Osteocyte (in vitro differentiated cells): ENCODE results near the gene PTPRN2. TPM values are rescaled to one million over a fixed set of nuclear protein-coding genes. Genes with fewer than 3 reads are reported as not detected.

Source experiments
- DNase-seq: peaks from one replicate; pipeline ENCODE4 v3.0.0; 2021; ENCODE audit warnings: mixed read lengths; ENCODE audit not compliant: unreplicated experiment; ENCODE audit errors: extremely low spot score
- H3K27ac Mint-ChIP-seq: one replicate; pipeline ENCODE4 v1.8.0; 2021; ENCODE audit warnings: mild to moderate bottlenecking, mixed read lengths; ENCODE audit not compliant: unreplicated experiment
- H3K27me3 Mint-ChIP-seq: one replicate; pipeline ENCODE4 v1.8.0; 2021; ENCODE audit warnings: mixed read lengths; ENCODE audit not compliant: unreplicated experiment
- H3K36me3 Mint-ChIP-seq: one replicate; pipeline ENCODE4 v1.8.0; 2021; ENCODE audit warnings: mixed read lengths; ENCODE audit not compliant: unreplicated experiment
- H3K4me1 Mint-ChIP-seq: one replicate; pipeline ENCODE4 v1.8.0; 2021; ENCODE audit warnings: mixed read lengths; ENCODE audit not compliant: unreplicated experiment
- H3K4me3 Mint-ChIP-seq: one replicate; pipeline ENCODE4 v1.8.0; 2021; ENCODE audit warnings: mild to moderate bottlenecking, moderate library complexity, mixed read lengths; ENCODE audit not compliant: unreplicated experiment
- H3K9me3 Mint-ChIP-seq: one replicate; pipeline ENCODE4 v1.8.0; 2021; ENCODE audit warnings: mixed read lengths; ENCODE audit not compliant: unreplicated experiment
- CTCF ChIP-seq: fragments of 200-600 bp; sonication (generic); IDR thresholded peaks from 2 replicates; pipeline ENCODE4 v1.5.0; 2021; ENCODE audit warnings: antibody characterized with exemption, mild to moderate bottlenecking, moderate library complexity
- total RNA-seq: library from RNA; stranded (reverse); gene quantifications from 2 replicates; pipeline ENCODE4 v1.2.1, GENCODE V29; 2021

Gene PTPRN2
- total RNA-seq, 1 donor from 2014 or later = 0.59 TPM

- Mint-ChIP-seq H3K4me1 (no peaks in the 10 kb centered on the region), H3K9me3 (no peaks in the 10 kb centered on the region), H3K36me3 (no peaks in the 10 kb centered on the region), H3K4me3 (no peak overlapping the region), H3K27ac (no peak overlapping the region), H3K27me3 (no peaks in the 10 kb centered on the region)
- DNase-seq = no peak
- no peak for TF ChIP-seq CTCF
These were observed 969.4 kb downstream of the PTPRN2 start for GRCh38 chr7:157618091-157618726.

- no peaks in the 10 kb centered on the region for H3K4me1 Mint-ChIP-seq
- no peak for TF ChIP-seq CTCF
- DNase-seq = no peak
- no peaks in the 10 kb centered on the region for H3K36me3 Mint-ChIP-seq
- no peaks in the 10 kb centered on the region for H3K27me3 Mint-ChIP-seq
- H3K27ac Mint-ChIP-seq = no peak overlapping the region
- H3K9me3 Mint-ChIP-seq = no peaks in the 10 kb centered on the region
- no peak overlapping the region for H3K4me3 Mint-ChIP-seq
These were observed 970.2 kb downstream of the PTPRN2 start for GRCh38 chr7:157617401-157617800.

- no peaks in the 10 kb centered on the region for H3K36me3 Mint-ChIP-seq
- H3K27ac Mint-ChIP-seq = no peak overlapping the region
- no peaks in the 10 kb centered on the region for H3K27me3 Mint-ChIP-seq
- no peak overlapping the region for H3K4me3 Mint-ChIP-seq
- no peak for TF ChIP-seq CTCF
- no peaks in the 10 kb centered on the region for H3K9me3 Mint-ChIP-seq
- H3K4me1 Mint-ChIP-seq = no peaks in the 10 kb centered on the region
- DNase-seq = no peak
These were observed 970.7 kb downstream of the PTPRN2 start for GRCh38 chr7:157616931-157617330.

GRCh38 chr7:157616426-157616825 is 971.2 kb downstream of the PTPRN2 start:
- Mint-ChIP-seq H3K4me1 (no peaks in the 10 kb centered on the region), H3K9me3 (no peaks in the 10 kb centered on the region), H3K27me3 (no peaks in the 10 kb centered on the region), H3K36me3 (no peaks in the 10 kb centered on the region), H3K4me3 (no peak overlapping the region), H3K27ac (no peak overlapping the region)
- no peak for TF ChIP-seq CTCF
- no peak for DNase-seq

- Mint-ChIP-seq H3K27ac (no peak overlapping the region), H3K27me3 (no peaks in the 10 kb centered on the region), H3K9me3 (no peaks in the 10 kb centered on the region), H3K4me1 (no peaks in the 10 kb centered on the region), H3K36me3 (no peaks in the 10 kb centered on the region), H3K4me3 (no peak overlapping the region)
- no peak for TF ChIP-seq CTCF
- no peak for DNase-seq
These were observed 971.8 kb downstream of the PTPRN2 start for GRCh38 chr7:157615852-157616251.
